IPS DF 19.7 (cell line): ENCODE data around the gene KPNA1.

Experiments
- DNase-seq: peaks from one replicate; pipeline ENCODE4 v3.0.0-alpha.2; 2013; ENCODE audit warnings: low read depth, low spot score

The KPNA1 gene

GRCh38 chr3:122383771-122384697 is 130.7 kb downstream of the KPNA1 start, which contains the start of gene FAM162A:
Gene FAM162A, plus strand, starts transcription at chr3:122384182. Its CDS starts 84 bp downstream, at chr3:122384266.
- peak; percentile 70 for DNase-seq

GRCh38 chr3:122382888-122383666 is 131.7 kb downstream of the KPNA1 start, which contains the start of gene MIX23:
Gene MIX23, minus strand, starts transcription at chr3:122383231. Its CDS starts 7 bp downstream, at chr3:122383224.
- peak; percentile 67 for DNase-seq

- DNase-seq, result no peak
Measured at GRCh38 chr3:122377975-122378374, 136.8 kb downstream of the KPNA1 start.

- no peak for DNase-seq
Measured at GRCh38 chr3:122374034-122374433, 140.7 kb downstream of the KPNA1 start.
